Mononuclear cell (primary cell): ENCODE data around the gene SELPLG. TPM values are rescaled to one million over a fixed set of nuclear protein-coding genes. Genes with fewer than 3 reads are reported as not detected.

Source experiments
- H3K27me3 ChIP-seq: 2 replicates; pipeline ENCODE4 v1.6.0; 2011; ENCODE audit warnings: low read length, control low read depth; ENCODE audit not compliant: insufficient read depth
- H3K4me1 ChIP-seq: 2 replicates; pipeline ENCODE4 v1.5.1; 2011; ENCODE audit warnings: mild to moderate bottlenecking, low read length, control low read depth; ENCODE audit not compliant: insufficient read depth
- H3K4me3 ChIP-seq: 2 replicates; pipeline ENCODE4 v1.5.1; 2011; ENCODE audit warnings: mild to moderate bottlenecking, low read length, moderate library complexity
- H3K9me3 ChIP-seq: 2 replicates; pipeline ENCODE4 v1.5.1; 2011; ENCODE audit warnings: low read depth, mild to moderate bottlenecking, control low read depth, low read length
- total RNA-seq: library from RNA; depleted of rRNA; stranded (reverse); fragments of >200 nt; gene quantifications from one replicate; pipeline ENCODE4 v1.2.3, GENCODE V29; 2012

The SELPLG gene
- total RNA-seq, 1 donor = 36.8 TPM

DNA sequence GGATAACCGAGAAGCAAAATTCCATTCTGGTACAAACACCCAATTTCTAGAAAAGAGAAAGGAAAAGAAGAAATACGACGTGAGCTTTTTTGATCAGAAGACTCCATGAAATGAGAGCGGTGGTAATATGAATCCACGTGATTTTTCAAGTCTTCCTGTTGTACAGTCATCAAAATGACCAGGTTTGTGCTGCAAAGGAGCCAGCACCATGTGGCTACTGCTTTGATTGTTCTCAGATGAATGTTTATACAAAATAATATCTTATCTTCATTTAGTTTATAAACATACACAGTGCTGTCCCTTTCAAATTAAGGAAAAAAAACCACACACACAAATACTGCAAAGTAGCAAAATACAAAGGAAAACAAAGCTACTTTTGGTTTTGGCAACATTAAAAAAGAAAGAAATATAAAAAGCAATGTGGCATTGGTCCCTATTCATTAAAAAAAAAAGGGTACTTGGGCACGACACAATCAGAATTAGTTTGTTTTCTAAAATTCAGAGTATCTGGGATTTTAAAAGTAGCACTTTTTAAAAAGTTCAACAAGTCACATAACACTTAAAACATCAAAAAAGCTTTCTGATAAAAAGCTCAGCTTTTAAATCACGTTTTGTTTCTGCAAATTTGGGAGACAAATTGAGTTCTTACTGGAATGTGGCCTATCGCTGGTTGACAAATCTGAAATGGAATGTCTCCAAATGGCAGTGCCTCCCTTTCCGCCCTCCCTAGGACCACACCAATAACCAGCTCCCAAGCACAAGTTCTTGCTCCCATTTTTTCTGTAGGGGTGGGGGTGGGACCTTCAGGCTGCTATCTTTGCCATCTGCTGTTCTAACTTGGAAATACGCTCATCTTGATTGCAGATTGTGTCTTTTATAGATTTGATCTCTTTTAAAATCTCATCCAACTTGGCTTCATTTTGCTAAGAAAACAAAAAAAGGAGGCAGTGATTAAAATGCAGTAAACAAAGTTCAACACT, 13.2 kb upstream of the SELPLG start:
- Histone ChIP-seq H3K4me3 (no peak overlapping the region), H3K9me3 (no peaks in the 10 kb centered on the region), H3K4me1 (peaks cover 19% of the 10 kb centered on the region), H3K27me3 (no peaks in the 10 kb centered on the region)

DNA sequence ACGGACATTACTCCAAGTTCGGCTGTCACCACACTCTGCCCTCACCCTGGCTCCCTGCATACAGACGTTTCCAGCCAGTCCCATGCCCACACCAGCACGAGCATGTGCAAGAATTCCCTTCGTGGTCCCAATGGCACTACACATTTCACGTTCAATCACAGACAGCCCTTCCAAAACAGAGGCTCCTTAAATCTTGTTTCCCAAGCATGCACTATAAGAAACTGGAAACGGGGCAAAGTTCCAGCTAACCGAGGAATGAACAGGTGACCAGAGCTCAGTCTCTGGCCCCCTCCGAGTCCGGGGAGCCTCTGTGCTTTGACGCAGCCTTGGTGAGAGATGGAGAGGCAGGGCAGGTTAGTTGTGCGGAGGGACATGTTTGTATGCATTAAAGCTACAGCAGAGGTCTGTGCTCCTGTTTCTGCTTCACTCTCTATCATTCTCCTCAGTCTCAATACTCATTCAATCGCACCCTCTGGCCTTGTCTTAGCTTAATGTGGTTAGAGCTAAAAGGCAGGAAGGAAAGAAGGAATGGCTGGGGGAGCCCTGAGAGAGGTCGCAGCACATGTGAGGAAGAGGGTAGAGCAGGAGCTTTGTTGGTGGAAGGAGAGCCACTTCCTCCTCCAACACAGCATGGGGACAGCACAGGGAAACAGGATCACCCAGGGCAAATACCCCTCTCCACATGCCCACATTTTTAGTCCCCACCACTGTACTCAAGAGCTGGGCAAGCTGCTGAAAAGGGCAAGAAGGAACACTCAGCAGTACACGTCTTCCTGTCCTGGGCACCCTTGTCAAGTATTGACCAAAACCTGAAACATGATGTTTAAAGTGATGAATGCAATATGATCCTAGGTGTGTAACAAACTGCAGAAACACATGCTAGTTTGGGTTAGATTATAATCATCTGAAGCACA, 12.2 kb upstream of the SELPLG start:
- no peak overlapping the region for H3K4me3 ChIP-seq
- peaks cover 27% of the 10 kb centered on the region for H3K4me1 ChIP-seq
- H3K9me3 ChIP-seq = no peaks in the 10 kb centered on the region
- H3K27me3 ChIP-seq = no peaks in the 10 kb centered on the region

GRCh38 chr12:108644811-108645120, 11.1 kb upstream of the SELPLG start:
- peaks cover 36% of the 10 kb centered on the region for H3K4me1 ChIP-seq
- H3K27me3 ChIP-seq = no peaks in the 10 kb centered on the region
- H3K4me3 ChIP-seq = no peak overlapping the region
- no peaks in the 10 kb centered on the region for H3K9me3 ChIP-seq

DNA sequence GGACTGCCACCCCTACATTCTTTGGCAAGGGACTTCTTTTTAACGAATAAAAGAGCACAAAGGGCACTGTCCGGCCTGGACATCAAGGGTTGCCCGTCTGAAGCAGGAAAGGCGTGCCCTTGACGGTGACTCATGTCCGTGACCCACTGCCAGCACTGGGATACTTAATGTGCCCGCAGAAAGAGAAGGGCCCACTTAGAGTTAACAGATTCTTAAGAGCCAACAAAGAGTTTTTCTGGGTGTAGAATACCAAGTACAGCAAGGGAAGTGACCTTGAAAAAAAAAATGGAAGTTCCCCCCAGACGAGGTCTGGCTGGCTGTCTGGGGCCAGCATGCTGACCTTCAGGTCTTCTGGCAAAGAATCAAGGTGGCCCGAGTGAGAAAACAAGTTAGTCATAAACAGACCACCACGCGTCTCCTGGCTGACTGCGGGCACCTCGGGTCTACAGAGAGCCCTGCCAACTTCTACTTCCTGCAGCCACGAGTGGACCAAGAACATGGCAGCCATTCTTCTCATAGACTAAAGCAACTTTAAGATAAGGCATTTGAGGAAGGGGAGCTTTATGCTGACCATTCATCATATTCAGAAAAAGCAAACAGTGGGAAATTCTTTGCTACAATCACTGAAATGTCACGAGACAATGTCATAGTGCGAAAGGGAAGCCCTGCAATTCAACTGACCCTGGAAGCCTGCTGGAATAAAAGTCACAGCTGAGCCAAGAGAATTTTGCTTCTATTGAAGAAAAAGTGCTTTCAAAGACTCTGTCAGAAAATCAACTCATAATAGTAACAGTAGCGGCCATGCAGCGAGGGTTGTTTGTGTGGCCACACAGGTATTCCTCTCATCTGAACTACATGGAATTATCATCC, 10.5 kb upstream of the SELPLG start:
- Histone ChIP-seq H3K4me1 (peaks cover 41% of the 10 kb centered on the region), H3K4me3 (no peak overlapping the region), H3K27me3 (no peaks in the 10 kb centered on the region), H3K9me3 (no peaks in the 10 kb centered on the region)

GRCh38 chr12:108642899-108643654, 9.4 kb upstream of the SELPLG start:
- no peaks in the 10 kb centered on the region for H3K27me3 ChIP-seq
- no peaks in the 10 kb centered on the region for H3K9me3 ChIP-seq
- peaks cover 52% of the 10 kb centered on the region for H3K4me1 ChIP-seq
- no peak overlapping the region for H3K4me3 ChIP-seq

GRCh38 chr12:108642269-108642870, 8.7 kb upstream of the SELPLG start:
- no peak overlapping the region for H3K4me3 ChIP-seq
- H3K9me3 ChIP-seq = no peaks in the 10 kb centered on the region
- H3K27me3 ChIP-seq = no peaks in the 10 kb centered on the region
- peaks cover 59% of the 10 kb centered on the region for H3K4me1 ChIP-seq

DNA sequence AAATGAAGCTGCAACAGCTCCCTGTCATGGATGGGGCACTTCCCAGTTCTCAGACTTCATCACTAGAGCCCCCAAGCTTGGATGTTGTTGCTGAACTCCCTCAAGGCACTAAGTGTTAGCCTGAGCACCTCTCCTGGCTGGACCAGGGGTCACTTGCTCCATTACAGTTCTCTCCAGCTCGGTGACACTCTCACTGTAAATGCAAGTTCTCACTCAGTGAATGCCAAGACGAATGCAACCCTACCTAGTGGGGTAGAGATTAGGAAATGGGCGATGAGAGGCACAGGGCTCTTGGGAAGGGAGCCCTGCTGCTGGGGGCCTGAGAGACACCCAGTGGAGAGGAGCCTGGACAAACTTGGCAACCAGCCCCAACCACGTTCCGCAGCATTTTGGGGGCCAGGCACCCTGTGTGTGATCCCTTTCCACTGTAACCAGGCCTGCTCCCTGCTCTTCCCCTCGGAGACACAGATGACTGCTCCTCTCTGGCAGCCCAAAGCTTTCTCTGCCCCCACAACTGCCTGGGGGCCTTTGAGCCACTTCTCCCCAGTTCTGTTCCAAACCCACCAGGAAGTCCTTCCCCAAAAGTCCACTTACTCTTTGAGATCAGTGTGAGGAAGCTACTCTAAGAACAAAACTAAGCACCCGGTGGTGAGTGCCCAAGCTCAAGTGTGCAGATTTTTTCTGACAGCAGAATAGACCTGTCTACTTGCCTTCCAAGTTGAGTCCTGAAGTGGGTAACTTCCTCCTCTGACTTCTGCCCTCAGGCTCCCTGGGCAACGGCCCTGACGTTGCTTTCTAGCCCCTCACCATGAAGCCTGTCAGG, 8.0 kb upstream of the SELPLG start:
- Histone ChIP-seq H3K4me3 (no peak overlapping the region), H3K9me3 (no peaks in the 10 kb centered on the region), H3K4me1 (peaks cover 66% of the 10 kb centered on the region), H3K27me3 (no peaks in the 10 kb centered on the region)

GRCh38 chr12:108640802-108641445, 7.2 kb upstream of the SELPLG start:
- peaks cover 69% of the 10 kb centered on the region for H3K4me1 ChIP-seq
- H3K9me3 ChIP-seq = no peaks in the 10 kb centered on the region
- no peaks in the 10 kb centered on the region for H3K27me3 ChIP-seq

GRCh38 chr12:108638997-108639822, 5.5 kb upstream of the SELPLG start:
- Histone ChIP-seq H3K27me3 (no peaks in the 10 kb centered on the region), H3K9me3 (no peaks in the 10 kb centered on the region), H3K4me1 (peaks cover 81% of the 10 kb centered on the region), H3K4me3 (no peak overlapping the region)

More at GRCh38 chr12:108640802-108641445, 7.2 kb upstream of the SELPLG start:
- H3K4me3 ChIP-seq = no peak overlapping the region

- Histone ChIP-seq H3K4me1 (peaks cover 83% of the 10 kb centered on the region), H3K4me3 (no peak overlapping the region), H3K27me3 (no peaks in the 10 kb centered on the region), H3K9me3 (no peaks in the 10 kb centered on the region)
Observed at GRCh38 chr12:108638141-108638827, 4.6 kb upstream of the SELPLG start.

DNA sequence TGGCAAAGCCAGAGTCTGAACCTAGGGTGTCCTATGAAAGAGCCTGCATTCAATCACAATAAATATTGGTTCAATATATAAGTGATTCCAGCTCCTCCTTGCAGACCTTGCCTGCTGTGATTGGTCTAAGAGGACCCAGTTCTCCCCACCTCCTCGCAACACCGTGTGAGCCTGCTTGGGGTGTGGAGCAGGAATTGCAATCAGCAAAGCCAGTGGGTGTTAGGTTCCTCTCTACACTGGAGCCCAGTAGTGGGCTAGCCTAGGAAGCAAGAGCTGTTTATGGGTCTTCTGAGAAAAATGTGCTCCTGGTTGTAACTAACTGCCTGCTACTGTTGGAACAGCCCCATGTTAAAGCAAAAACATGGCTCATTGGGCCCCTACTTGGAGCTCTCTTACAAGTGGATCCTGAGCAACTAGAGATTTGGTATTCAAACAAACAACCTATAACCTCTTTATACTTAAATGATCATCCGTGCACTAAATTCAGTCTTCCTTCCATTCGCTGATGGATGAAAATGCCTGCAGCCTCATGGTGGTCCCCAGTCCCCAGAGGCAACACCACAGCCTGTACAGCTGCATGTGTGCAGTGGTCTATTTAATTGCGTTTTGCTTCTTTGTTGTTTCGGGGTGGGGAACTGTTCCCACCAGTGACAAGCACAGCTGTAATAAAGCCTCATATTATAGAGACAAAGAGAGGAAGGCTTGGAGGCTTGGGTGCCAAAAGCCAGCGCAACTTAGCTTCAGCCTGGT, 3.7 kb upstream of the SELPLG start:
- Histone ChIP-seq H3K9me3 (no peaks in the 10 kb centered on the region), H3K4me1 (peaks cover 92% of the 10 kb centered on the region), H3K4me3 (peak overlapping the region; percentile 37), H3K27me3 (no peaks in the 10 kb centered on the region)
